Measurements from ENCODE around the gene LDLRAD3. TPM values are rescaled to one million over a fixed set of nuclear protein-coding genes. Genes with fewer than 3 reads are reported as not detected.
"Not testable (repeated sequence)": the region's sequence is repeated elsewhere in the genome, so short reads cannot be mapped to it uniquely, and the experiment has no call there.

The LDLRAD3 gene
- total RNA-seq, 2 experiments from 2014 or later = not detected

DNA sequence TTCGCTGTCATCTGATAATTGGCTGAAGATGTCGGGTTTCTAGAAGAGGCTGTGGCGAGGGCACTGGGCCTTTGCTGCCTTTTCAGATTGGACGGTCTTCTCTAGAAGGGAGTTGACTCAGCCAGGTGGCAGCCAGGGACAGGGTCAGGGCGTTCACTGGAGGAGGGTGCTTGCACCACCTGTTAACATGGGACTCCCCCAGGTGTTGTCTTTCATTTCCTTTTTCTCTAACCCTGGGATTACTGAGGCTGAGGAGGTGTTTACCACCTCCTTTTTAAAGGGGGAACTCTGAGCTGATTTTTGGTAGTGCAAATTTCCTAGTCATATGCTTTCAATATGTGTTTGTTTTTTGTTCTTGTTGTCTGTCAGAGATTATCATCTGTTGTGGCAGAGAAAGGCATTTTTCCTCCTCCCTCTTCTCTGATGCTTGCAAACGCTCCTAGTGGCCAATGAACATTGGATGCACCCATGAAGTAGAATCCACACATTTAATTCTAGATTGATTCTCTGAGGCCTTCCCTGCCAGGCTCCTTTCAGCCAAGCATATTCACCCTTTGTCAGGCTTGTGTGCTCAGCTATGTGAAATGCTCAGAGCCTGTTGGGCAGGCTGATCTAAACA, 54.1 kb downstream of the LDLRAD3 start:
- DNase-seq (no peak), ATAC-seq (no peak)
- Mint-ChIP-seq H3K27me3 (peaks cover 20% of the 10 kb centered on the region), H3K36me3 (no peaks in the 10 kb centered on the region), H3K4me1 (no peaks in the 10 kb centered on the region), H3K4me3 (no peak overlapping the region), H3K27ac (no peak overlapping the region), H3K9me3 (ENCODE audit: low read depth) (no peaks in the 10 kb centered on the region)
- CTCF ChIA-PET = no interaction called here

- Mint-ChIP-seq H3K4me3 (no peak overlapping the region), H3K27me3 (peaks cover 16% of the 10 kb centered on the region), H3K4me1 (no peaks in the 10 kb centered on the region), H3K27ac (no peak overlapping the region), H3K9me3 (ENCODE audit: low read depth) (no peaks in the 10 kb centered on the region), H3K36me3 (no peaks in the 10 kb centered on the region)
- CTCF ChIA-PET = no interaction called here
- ATAC-seq = no peak
- DNase-seq = no peak
Measured at GRCh38 chr11:35998634-35999033, 54.8 kb downstream of the LDLRAD3 start.

DNA sequence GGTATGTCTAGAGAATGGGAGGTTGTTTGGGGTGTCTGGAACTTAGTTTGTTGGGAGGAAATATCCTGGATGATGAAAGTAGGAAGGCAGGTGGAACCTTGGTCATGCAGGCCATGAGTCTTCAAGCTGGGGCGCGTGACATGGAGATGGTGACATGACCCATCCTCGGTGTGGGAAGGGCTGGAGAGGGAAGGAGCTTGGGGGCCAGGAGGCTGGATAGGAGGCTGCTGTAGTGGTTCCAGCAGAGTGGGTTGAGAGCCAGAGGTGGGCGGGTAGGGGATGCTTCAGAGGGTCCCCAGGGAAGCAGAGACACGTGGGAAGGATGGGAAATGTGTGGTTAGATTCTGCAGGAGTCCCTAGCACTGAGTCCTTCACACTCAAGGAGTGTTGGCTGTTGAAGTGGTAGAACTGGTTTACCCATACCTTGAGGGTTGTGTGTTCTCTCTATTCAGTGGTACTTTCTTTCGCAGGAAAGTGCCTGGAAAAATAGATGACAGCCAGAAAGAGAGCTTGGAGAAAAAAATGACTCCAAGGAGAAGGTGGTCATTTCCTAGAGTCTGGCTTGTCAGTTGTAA, 56.8 kb downstream of the LDLRAD3 start:
- CTCF ChIA-PET = interaction anchor here (1.0 kb wide), 1 partner anchor 179 kb away, joined by 4 read pairs; no protein-coding TSS in a partner anchor
- H3K4me3 Mint-ChIP-seq = no peak overlapping the region
- no peaks in the 10 kb centered on the region for H3K4me1 Mint-ChIP-seq
- no peaks in the 10 kb centered on the region for H3K36me3 Mint-ChIP-seq
- ATAC-seq (no peak), DNase-seq (no peak)
- H3K27ac Mint-ChIP-seq = no peak overlapping the region
- peaks cover 6% of the 10 kb centered on the region for H3K27me3 Mint-ChIP-seq
- no peaks in the 10 kb centered on the region for H3K9me3 Mint-ChIP-seq (ENCODE audit: low read depth)

- DNase-seq = no peak
- no peaks in the 10 kb centered on the region for H3K9me3 Mint-ChIP-seq (ENCODE audit: low read depth)
- no peak overlapping the region for H3K4me3 Mint-ChIP-seq
- ATAC-seq = no peak
- H3K27ac Mint-ChIP-seq = no peak overlapping the region
- H3K4me1 Mint-ChIP-seq = no peaks in the 10 kb centered on the region
- no peaks in the 10 kb centered on the region for H3K36me3 Mint-ChIP-seq
- CTCF ChIA-PET = no interaction called here
- no peaks in the 10 kb centered on the region for H3K27me3 Mint-ChIP-seq
Measured at GRCh38 chr11:36002196-36002595, 58.3 kb downstream of the LDLRAD3 start.

GRCh38 chr11:36002796-36003195, 58.9 kb downstream of the LDLRAD3 start:
- Mint-ChIP-seq H3K27me3 (no peaks in the 10 kb centered on the region), H3K4me1 (no peaks in the 10 kb centered on the region), H3K27ac (no peak overlapping the region), H3K4me3 (no peak overlapping the region), H3K36me3 (no peaks in the 10 kb centered on the region), H3K9me3 (ENCODE audit: low read depth) (no peaks in the 10 kb centered on the region)
- CTCF ChIA-PET = no interaction called here
- no peak for DNase-seq
- ATAC-seq = no peak

GRCh38 chr11:36006556-36006955, 62.7 kb downstream of the LDLRAD3 start:
- Mint-ChIP-seq H3K4me3 (no peak overlapping the region), H3K27me3 (peaks cover 3% of the 10 kb centered on the region), H3K36me3 (no peaks in the 10 kb centered on the region), H3K9me3 (ENCODE audit: low read depth) (no peaks in the 10 kb centered on the region), H3K27ac (no peak overlapping the region), H3K4me1 (no peaks in the 10 kb centered on the region)
- CTCF ChIA-PET = no interaction called here
- DNase-seq (no peak), ATAC-seq (no peak)

GRCh38 chr11:36007127-36007655, 63.3 kb downstream of the LDLRAD3 start:
- H3K9me3 Mint-ChIP-seq (ENCODE audit: low read depth) = no peaks in the 10 kb centered on the region
- H3K4me3 Mint-ChIP-seq = no peak overlapping the region
- H3K27me3 Mint-ChIP-seq = peaks cover 3% of the 10 kb centered on the region
- H3K4me1 Mint-ChIP-seq = no peaks in the 10 kb centered on the region
- CTCF ChIA-PET = no interaction called here
- no peak overlapping the region for H3K27ac Mint-ChIP-seq
- DNase-seq = no peak
- ATAC-seq = no peak
- no peaks in the 10 kb centered on the region for H3K36me3 Mint-ChIP-seq

DNA sequence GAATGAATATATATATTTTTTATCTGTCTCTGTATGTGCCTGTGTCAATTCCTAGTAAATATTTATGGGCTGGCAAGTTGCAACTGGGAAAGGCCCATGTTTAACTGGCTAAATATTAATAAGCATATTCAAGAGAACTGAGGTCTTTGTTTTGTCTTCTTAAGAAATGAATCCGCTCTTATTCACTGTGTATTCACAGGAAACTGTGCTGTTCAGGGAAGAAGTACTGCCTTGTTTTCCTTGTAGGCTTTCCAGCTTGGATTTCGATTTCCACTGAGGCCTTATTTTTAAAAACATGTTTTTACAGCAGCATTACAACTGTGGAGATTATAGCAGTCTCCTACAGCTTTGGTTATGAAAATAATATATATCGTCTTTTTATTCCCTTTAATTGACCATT, 64.7 kb downstream of the LDLRAD3 start:
- CTCF ChIA-PET = no interaction called here
- Mint-ChIP-seq H3K27ac (no peak overlapping the region), H3K36me3 (no peaks in the 10 kb centered on the region)

DNA sequence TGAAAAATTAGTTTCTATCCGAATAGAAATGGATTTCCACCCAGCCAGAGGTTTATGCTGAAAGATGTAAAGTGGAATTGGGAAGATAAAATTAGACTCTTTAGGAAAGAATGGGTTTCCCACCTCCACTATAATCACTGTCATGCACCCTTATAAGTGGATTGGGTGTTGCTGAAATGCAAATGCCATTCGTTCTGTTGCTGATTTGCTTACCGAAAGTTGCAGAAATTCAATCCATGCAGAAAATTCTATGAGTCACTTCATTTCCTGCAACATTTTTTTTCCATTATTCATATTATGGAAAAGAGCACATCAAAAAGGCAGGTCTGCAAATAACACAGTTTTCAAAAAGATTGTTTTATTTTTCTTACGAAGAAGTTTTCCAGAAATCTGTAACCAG, 65.6 kb downstream of the LDLRAD3 start:
- no peak for ATAC-seq
- no peak overlapping the region for H3K27ac Mint-ChIP-seq
- H3K9me3 Mint-ChIP-seq (ENCODE audit: low read depth) = no peaks in the 10 kb centered on the region
- H3K4me1 Mint-ChIP-seq = no peaks in the 10 kb centered on the region
- no peak for DNase-seq
- CTCF ChIA-PET = no interaction called here
- no peak overlapping the region for H3K4me3 Mint-ChIP-seq
- peaks cover 6% of the 10 kb centered on the region for H3K27me3 Mint-ChIP-seq
- no peaks in the 10 kb centered on the region for H3K36me3 Mint-ChIP-seq

More for the DNA sequence above, 64.7 kb downstream of the LDLRAD3 start:
- ATAC-seq (no peak), DNase-seq (no peak)
- no peaks in the 10 kb centered on the region for H3K9me3 Mint-ChIP-seq (ENCODE audit: low read depth)
- no peak overlapping the region for H3K4me3 Mint-ChIP-seq
- H3K4me1 Mint-ChIP-seq = no peaks in the 10 kb centered on the region
- peaks cover 3% of the 10 kb centered on the region for H3K27me3 Mint-ChIP-seq

- peaks cover 6% of the 10 kb centered on the region for H3K27me3 Mint-ChIP-seq
- ATAC-seq (no peak), DNase-seq (no peak)
- H3K27ac Mint-ChIP-seq = no peak overlapping the region
- no peaks in the 10 kb centered on the region for H3K36me3 Mint-ChIP-seq
- no peaks in the 10 kb centered on the region for H3K4me1 Mint-ChIP-seq
- H3K9me3 Mint-ChIP-seq (ENCODE audit: low read depth) = no peaks in the 10 kb centered on the region
- no peak overlapping the region for H3K4me3 Mint-ChIP-seq
- CTCF ChIA-PET = no interaction called here
Measured at GRCh38 chr11:36010010-36010740, 66.3 kb downstream of the LDLRAD3 start.

DNA sequence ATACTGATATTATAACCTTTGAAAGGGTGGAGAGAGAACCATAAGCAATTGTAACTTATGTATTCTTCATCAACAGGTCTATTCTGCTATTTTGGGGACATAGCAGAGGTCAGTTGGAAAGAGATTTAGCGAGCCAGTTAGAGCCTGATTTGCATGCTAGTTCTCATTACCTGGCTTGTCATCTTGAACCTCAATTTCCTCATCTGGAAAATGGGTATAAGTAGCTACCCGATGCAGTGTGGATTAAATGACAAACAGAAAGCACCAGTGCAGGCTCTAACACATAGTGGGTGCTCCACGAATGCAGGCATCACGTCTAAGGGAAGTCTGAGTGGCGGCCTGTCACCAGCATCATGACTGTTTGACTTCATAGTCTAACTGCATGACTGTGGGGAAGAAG, 67.7 kb downstream of the LDLRAD3 start:
- ATAC-seq (no peak), DNase-seq (no peak)
- Mint-ChIP-seq H3K9me3 (ENCODE audit: low read depth) (no peaks in the 10 kb centered on the region), H3K27me3 (peaks cover 6% of the 10 kb centered on the region), H3K4me3 (no peak overlapping the region), H3K36me3 (no peaks in the 10 kb centered on the region), H3K27ac (no peak overlapping the region), H3K4me1 (no peaks in the 10 kb centered on the region)
- CTCF ChIA-PET = no interaction called here

DNA sequence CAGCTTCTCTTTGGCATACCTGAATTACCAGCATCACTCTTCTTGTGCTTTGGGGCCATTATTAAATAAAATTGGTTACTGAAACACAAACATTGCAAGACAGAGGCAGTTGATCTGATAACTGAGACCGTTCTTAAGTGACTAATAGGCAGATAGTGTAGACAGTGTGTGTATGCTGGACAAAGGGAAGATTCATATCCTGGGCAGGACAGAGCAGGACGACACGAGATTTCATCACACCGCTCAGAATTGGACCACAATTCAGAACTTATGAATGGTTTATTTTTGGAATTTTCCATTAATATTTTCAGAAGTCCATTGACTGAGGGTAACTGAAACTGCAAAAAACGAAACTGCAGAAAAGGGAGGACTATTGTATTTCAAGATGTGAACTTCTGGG, 68.6 kb downstream of the LDLRAD3 start:
- H3K36me3 Mint-ChIP-seq = no peaks in the 10 kb centered on the region
- no peak for ATAC-seq
- H3K27ac Mint-ChIP-seq = no peak overlapping the region
- no peaks in the 10 kb centered on the region for H3K9me3 Mint-ChIP-seq (ENCODE audit: low read depth)
- no peaks in the 10 kb centered on the region for H3K4me1 Mint-ChIP-seq
- peaks cover 6% of the 10 kb centered on the region for H3K27me3 Mint-ChIP-seq
- DNase-seq = no peak
- no peak overlapping the region for H3K4me3 Mint-ChIP-seq
- CTCF ChIA-PET = no interaction called here

DNA sequence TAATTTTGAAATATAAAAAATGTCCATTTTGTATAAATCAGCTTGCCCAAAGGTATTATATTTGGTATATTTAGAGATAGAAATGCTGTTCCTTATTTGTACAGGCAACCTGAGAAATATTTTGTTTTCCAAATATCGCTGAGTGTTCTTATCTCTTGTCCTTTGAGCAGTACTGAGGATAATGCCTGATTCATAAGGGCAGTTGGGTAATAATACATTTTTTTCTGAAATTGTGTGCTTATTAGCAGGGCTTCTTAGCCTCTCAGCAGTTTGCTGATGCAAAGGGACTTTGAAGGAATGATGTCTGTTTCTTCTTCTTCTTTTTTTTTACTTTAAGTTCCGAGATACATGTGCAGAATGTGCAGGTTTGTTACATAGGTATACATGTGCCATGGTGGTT, 69.1 kb downstream of the LDLRAD3 start:
- DNase-seq (no peak), ATAC-seq (no peak)
- Mint-ChIP-seq H3K36me3 (no peaks in the 10 kb centered on the region), H3K27me3 (peaks cover 6% of the 10 kb centered on the region), H3K4me3 (no peak overlapping the region), H3K4me1 (no peaks in the 10 kb centered on the region), H3K9me3 (ENCODE audit: low read depth) (no peaks in the 10 kb centered on the region), H3K27ac (no peak overlapping the region)
- CTCF ChIA-PET = no interaction called here

DNA sequence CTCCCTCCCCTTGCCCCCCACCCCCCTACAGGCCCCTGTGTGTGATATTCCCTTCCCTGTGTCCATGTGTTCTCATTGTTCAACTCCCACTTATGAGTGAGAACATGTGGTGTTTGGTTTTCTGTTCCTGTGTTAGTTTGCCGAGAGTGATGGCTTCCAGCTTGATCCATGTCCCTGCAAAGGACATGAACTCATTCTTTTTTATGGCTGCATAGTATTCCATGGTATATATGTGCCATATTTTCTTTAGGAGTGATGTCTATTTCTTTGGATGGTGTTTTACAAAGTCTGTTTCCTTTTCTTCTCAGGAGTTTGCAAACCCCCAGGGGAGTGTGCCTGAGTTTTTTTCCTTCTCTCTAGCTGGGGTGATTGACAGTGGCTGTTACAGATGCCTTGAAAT, 69.6 kb downstream of the LDLRAD3 start:
- H3K9me3 Mint-ChIP-seq (ENCODE audit: low read depth); ATAC-seq; H3K4me3 Mint-ChIP-seq; H3K4me1 Mint-ChIP-seq; H3K27ac Mint-ChIP-seq; H3K27me3 Mint-ChIP-seq; H3K36me3 Mint-ChIP-seq; CTCF ChIA-PET; DNase-seq: not testable (repeated sequence)

Measured in activated CD8-positive, alpha-beta memory T cell treated with anti-CD3 and anti-CD28 coated beads, Interleukin-2, amount 10 ng/mL, durations not matched to agents 7 days and 5 days (primary cell).